Measurements from ENCODE around the gene DNAJC25.
"Not testable (repeated sequence)": the region's sequence is repeated elsewhere in the genome, so short reads cannot be mapped to it uniquely, and the experiment has no call there.

The DNAJC25 gene

DNA sequence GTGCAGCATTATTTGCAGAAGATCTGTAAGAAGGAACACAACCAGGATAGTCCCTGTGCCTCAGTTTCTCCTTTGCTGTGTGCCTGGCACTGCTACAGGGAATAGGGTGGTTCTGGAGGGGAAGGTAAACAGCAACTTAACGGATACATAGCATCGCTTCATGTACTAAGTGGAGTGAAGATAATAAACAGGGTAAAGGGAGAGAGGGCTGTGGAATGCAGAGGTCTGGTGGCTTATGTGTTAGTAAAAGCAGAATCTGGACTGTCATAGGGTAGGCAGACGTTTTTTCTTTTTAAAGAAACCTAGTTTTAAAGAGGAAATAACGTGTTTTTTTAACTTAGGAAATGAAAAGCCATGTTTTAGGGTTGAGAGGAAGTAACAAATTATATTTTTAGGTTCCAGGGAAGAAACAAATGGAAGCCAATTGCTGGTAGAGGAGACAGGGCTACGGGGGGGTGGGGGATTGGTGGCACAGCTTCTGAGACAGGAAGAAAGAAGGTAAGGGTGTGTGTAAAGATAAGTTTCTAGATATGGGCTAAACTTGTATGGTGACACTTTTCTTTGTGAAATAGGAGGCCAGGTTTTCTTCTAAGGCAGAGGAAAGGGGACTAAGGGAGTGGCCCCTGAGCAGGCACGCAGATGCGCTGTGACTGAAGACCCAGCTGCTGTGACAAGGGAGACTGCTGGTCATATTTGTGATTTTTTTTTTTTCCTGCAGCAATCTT is 31.6 kb downstream of the DNAJC25 start:
- TF ChIP-seq, protein P1, sequence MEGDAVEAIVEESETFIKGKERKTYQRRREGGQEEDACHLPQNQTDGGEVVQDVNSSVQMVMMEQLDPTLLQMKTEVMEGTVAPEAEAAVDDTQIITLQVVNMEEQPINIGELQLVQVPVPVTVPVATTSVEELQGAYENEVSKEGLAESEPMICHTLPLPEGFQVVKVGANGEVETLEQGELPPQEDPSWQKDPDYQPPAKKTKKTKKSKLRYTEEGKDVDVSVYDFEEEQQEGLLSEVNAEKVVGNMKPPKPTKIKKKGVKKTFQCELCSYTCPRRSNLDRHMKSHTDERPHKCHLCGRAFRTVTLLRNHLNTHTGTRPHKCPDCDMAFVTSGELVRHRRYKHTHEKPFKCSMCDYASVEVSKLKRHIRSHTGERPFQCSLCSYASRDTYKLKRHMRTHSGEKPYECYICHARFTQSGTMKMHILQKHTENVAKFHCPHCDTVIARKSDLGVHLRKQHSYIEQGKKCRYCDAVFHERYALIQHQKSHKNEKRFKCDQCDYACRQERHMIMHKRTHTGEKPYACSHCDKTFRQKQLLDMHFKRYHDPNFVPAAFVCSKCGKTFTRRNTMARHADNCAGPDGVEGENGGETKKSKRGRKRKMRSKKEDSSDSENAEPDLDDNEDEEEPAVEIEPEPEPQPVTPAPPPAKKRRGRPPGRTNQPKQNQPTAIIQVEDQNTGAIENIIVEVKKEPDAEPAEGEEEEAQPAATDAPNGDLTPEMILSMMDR (IDR thresholded peaks at IDR 0.05; ENCODE audit: insufficient read depth, low read depth, low read length, missing control alignments), result no peak
- DNase-seq (ENCODE audit: low read depth), result no peak
- peak overlapping the region; percentile 69 for H3K4me3 ChIP-seq (ENCODE audit: low read depth, low read length)

DNA sequence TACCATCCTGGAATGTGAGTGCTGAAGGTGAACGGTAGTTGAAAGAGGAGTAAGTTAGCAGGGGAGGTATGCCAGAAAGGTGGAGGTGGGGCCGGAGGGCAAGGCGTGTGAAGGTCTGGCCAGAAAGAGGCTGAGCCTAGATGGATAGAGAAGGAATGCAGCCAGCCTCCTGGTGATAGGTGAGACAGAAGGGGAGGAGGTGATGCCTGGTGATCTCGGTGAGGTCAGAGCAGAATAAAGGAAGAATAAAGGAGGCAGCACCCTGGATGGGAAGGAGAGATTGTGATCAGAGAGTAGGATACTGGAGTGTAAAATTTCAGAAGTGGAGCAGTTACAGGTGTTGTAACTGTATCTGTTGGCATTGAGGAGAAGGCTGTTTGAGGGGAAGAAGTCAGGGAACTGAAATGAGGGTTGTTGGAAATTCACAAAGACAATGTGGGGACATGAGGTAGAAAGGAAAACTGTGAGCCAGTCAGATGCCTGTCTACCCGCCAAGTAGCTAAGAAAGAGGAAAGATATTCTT is 32.2 kb downstream of the DNAJC25 start:
- TF ChIP-seq, protein P1 (IDR thresholded peaks at IDR 0.05; ENCODE audit: insufficient read depth, low read depth, low read length, missing control alignments), result no peak
- no peak for DNase-seq (ENCODE audit: low read depth)
- no peak overlapping the region for H3K4me3 ChIP-seq (ENCODE audit: low read depth, low read length)

DNA sequence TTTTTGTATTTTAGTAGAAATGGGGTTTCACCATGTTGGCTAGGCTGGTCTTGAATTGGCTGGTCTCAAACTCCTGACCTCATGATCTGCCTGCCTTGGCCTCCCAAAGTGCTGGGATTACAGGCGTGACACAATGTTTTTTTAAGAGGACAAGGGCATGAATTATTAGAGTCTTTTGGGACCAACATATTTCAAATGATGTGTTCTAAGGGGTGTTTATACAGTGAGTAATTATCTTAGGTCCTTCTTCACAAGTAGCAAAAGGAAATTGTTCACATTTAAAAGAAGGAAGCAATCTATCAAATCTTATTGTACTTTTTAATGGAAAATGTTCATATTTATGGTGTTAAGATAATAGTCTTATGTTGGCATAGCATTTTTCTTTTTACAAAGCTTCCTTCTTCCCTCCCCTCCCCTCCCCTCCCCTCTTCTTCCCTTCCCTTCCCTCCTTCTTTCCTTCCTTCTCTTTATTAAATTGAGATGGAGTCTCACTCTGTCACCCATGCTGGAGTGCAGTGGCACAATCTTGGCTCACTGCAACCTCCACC is 37.0 kb downstream of the DNAJC25 start:
- DNase-seq (ENCODE audit: low read depth), result no peak
- no peak overlapping the region for H3K4me3 ChIP-seq (ENCODE audit: low read depth, low read length)
- TF ChIP-seq, protein P1 (IDR thresholded peaks at IDR 0.05; ENCODE audit: insufficient read depth, low read depth, low read length, missing control alignments), result no peak

DNA sequence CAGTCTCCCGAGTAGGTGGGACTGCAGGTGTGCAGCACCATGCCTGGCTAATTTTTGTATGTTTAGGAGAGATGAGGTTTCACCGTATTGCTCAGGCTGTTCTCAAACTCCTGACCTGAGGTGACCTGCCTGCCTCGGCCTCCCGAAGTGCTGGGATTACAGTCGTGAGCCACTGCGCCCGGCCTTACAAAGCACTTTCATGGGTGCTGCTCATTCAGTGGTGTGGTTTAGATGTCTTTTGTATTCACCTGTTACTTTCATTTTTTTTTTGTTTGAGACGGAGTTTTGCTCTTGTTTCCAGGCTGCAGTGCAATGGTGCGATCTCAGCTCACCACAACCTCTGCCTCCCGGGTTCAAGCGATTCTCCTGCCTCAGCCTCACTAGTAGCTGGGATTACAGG is 37.5 kb downstream of the DNAJC25 start:
- DNase-seq (ENCODE audit: low read depth), result not testable (repeated sequence)

DNA sequence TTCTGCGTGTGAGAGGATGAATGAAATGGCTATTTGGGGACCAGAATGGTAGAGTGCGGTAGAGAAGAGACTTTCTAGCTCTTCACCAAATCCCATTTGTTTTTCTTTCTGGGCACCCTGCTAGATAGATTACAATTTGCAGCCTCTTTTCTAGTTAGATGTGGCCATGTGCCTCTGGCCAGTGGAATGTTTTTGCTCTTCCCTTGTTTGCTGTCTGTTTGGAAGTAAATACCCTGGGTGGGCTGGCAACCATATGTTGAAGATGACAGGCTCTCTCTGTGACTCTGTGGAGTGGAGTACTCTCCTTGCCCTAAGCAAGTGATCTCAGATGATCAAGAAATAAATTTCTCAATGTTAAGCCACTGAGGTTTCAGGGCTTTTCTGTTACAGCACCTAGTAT is 43.2 kb downstream of the DNAJC25 start:
- DNase-seq (ENCODE audit: low read depth), result no peak
- TF ChIP-seq, protein P1 (IDR thresholded peaks at IDR 0.05; ENCODE audit: insufficient read depth, low read depth, low read length, missing control alignments), result no peak
- H3K4me3 ChIP-seq (ENCODE audit: low read depth, low read length), result no peak overlapping the region

More for the DNA sequence above, 37.5 kb downstream of the DNAJC25 start:
- not testable (repeated sequence) for H3K4me3 ChIP-seq (ENCODE audit: low read depth, low read length)

DNA sequence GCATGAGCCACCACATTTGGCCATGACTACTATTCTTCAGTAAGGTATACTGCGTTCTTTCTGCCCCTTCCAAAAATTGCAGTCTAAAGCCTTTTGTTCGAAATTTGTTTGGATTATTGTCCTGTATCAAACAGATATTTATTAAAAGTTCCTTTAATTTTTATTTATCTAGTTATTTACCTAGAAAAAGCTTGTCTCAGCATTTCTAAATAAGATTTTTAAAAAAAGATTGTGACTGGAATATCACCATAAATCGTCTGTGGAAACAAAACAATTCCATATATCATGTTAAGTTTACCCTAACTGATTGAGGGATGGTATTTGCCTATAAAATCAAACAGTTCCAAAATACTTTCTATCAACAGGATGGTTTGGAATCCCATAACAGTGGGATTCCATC is 45.0 kb downstream of the DNAJC25 start:
- H3K4me3 ChIP-seq (ENCODE audit: low read depth, low read length), result no peak overlapping the region
- no peak for DNase-seq (ENCODE audit: low read depth)
- TF ChIP-seq, protein P1 (IDR thresholded peaks at IDR 0.05; ENCODE audit: insufficient read depth, low read depth, low read length, missing control alignments), result no peak

DNA sequence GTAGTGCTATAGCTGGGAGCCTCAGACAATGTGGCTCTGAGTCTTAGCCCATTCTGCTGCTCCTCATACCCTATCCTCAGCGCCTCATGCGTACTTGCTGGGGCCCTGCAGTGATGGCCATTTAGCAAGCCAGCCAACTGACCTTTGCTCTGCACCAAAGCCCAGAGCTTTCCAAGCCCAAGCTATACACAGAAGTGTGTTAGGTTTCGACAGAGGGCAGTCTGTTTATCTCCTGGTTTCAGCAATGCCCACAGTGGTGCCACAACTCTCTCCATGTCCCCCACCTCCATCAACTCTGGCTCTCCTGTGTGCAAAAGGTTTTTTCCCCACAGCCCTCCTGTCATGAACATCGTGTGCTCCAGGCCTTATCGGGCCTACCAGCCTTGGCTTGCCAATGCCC is 47.2 kb downstream of the DNAJC25 start:
- no peak for DNase-seq (ENCODE audit: low read depth)
- TF ChIP-seq, protein P1 (IDR thresholded peaks at IDR 0.05; ENCODE audit: insufficient read depth, low read depth, low read length, missing control alignments), result no peak
- H3K4me3 ChIP-seq (ENCODE audit: low read depth, low read length), result no peak overlapping the region
